ENCODE measurements around the gene IL4R. TPM values are rescaled to one million over a fixed set of nuclear protein-coding genes. Genes with fewer than 3 reads are reported as not detected.

IL4R gene
- total RNA-seq, 2 donors from 2014 or later: 30.7 to 89.2 TPM

GRCh38 chr16:27324851-27325301 is 11.1 kb downstream of the IL4R start:
- TF ChIP-seq POLR2A (IDR thresholded peaks at IDR 0.05) (no peak), POLR2AphosphoS5 (IDR thresholded peaks at IDR 0.05) (no peak)
- TF ChIP-seq, protein P1, sequence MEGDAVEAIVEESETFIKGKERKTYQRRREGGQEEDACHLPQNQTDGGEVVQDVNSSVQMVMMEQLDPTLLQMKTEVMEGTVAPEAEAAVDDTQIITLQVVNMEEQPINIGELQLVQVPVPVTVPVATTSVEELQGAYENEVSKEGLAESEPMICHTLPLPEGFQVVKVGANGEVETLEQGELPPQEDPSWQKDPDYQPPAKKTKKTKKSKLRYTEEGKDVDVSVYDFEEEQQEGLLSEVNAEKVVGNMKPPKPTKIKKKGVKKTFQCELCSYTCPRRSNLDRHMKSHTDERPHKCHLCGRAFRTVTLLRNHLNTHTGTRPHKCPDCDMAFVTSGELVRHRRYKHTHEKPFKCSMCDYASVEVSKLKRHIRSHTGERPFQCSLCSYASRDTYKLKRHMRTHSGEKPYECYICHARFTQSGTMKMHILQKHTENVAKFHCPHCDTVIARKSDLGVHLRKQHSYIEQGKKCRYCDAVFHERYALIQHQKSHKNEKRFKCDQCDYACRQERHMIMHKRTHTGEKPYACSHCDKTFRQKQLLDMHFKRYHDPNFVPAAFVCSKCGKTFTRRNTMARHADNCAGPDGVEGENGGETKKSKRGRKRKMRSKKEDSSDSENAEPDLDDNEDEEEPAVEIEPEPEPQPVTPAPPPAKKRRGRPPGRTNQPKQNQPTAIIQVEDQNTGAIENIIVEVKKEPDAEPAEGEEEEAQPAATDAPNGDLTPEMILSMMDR (IDR thresholded peaks at IDR 0.05): no peak
- H3K4me3 ChIP-seq: no peak overlapping the region
- intact Hi-C loops (cut with DNase I): no loop called here
- DNase-seq (ENCODE audit: low spot score): no peak
- H3K27ac ChIP-seq: peak overlapping the region; percentile 28 to 47
- H3K27me3 ChIP-seq (replicated peaks; ENCODE audit: insufficient read depth): no peaks in the 10 kb centered on the region
- H3K9me3 ChIP-seq: no peaks in the 10 kb centered on the region
- no peaks in the 10 kb centered on the region for H3K36me3 ChIP-seq
- 74% methylated on average over 12 of the region's 12 CpGs for WGBS
- H3K4me1 ChIP-seq (replicated peaks): peaks cover 7% of the 10 kb centered on the region

DNA sequence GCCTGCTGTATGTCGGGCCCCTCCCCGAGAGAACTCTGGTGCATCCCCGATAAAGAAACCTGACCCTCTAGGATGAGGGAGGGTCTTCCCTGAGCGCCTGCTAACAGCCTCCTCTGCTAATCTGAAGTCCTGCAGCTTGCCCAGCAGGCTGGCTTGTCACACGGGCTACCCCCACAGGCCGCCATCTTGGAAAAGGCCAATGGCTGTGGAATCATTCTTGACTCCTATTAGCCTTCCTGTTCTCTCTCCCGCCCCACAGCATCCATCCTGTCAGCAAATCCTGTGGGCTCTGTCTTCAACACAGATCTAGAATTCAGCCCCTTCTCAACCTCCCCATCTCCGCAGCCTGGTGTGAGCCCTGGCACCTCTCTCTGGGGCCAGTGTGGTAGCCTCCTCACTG is 12.0 kb downstream of the IL4R start:
- Histone ChIP-seq H3K27me3 (replicated peaks; ENCODE audit: insufficient read depth) (no peaks in the 10 kb centered on the region), H3K27ac (peak overlapping the region in 1 of 2 donors; percentile 80), H3K9me3 (no peaks in the 10 kb centered on the region), H3K36me3 (no peaks in the 10 kb centered on the region), H3K4me1 (replicated peaks) (peaks cover 7% of the 10 kb centered on the region), H3K4me3 (no peak overlapping the region)
- 90% methylated on average over 8 of the region's 8 CpGs for WGBS
- TF ChIP-seq, protein P1 (IDR thresholded peaks at IDR 0.05): no peak
- TF ChIP-seq POLR2A (IDR thresholded peaks at IDR 0.05) (no peak), POLR2AphosphoS5 (IDR thresholded peaks at IDR 0.05) (no peak)
- intact Hi-C loops (cut with DNase I): no loop called here
- DNase-seq (ENCODE audit: low spot score): no peak

DNA sequence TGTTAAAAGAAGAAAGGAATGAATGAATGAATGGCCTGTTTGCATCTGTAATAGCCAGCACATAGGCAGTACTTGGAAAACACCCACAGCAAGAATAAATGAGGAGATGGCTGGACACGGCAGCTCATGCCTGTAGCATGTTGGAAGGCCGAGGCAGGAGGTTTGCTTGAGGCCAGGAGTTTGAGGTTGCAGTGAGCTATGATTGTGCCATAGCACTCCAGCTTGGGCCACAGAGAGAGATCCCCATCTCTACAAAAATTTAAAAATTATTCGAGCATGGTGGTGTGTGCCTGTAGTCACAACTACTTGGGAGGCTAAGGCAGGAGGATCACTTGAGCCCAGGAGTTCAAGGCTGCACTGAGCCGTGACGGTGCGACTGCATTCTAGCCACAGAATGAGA is 12.5 kb downstream of the IL4R start:
- intact Hi-C loops (cut with DNase I): no loop called here
- peak overlapping the region; percentile 76 to 80 for H3K27ac ChIP-seq
- no peak for DNase-seq (ENCODE audit: low spot score)
- TF ChIP-seq, protein P1 (IDR thresholded peaks at IDR 0.05): no peak
- TF ChIP-seq POLR2A (IDR thresholded peaks at IDR 0.05) (no peak), POLR2AphosphoS5 (IDR thresholded peaks at IDR 0.05) (no peak)
- no peaks in the 10 kb centered on the region for H3K27me3 ChIP-seq (replicated peaks; ENCODE audit: insufficient read depth)
- H3K9me3 ChIP-seq: no peaks in the 10 kb centered on the region
- 92% methylated on average over 6 of the region's 6 CpGs for WGBS
- H3K4me1 ChIP-seq (replicated peaks): peaks cover 7% of the 10 kb centered on the region
- H3K36me3 ChIP-seq: no peaks in the 10 kb centered on the region
- H3K4me3 ChIP-seq: no peak overlapping the region

GRCh38 chr16:27326738-27327585 is 13.2 kb downstream of the IL4R start:
- intact Hi-C loops (cut with DNase I): no loop called here
- Histone ChIP-seq H3K9me3 (no peaks in the 10 kb centered on the region), H3K27ac (peak overlapping the region; percentile 76 to 80), H3K36me3 (no peaks in the 10 kb centered on the region), H3K4me3 (no peak overlapping the region), H3K4me1 (replicated peaks) (peaks cover 7% of the 10 kb centered on the region), H3K27me3 (replicated peaks; ENCODE audit: insufficient read depth) (no peaks in the 10 kb centered on the region)
- peak; percentile 68 for TF ChIP-seq POLR2AphosphoS5 (IDR thresholded peaks at IDR 0.05)
- TF ChIP-seq, protein P1 (IDR thresholded peaks at IDR 0.05): peak in 1 of 4 experiments; percentile 4
- no peak for TF ChIP-seq POLR2A (IDR thresholded peaks at IDR 0.05)
- peak; percentile 66 for DNase-seq (ENCODE audit: low spot score)
- WGBS: 13% methylated on average over 19 of the region's 19 CpGs

DNA sequence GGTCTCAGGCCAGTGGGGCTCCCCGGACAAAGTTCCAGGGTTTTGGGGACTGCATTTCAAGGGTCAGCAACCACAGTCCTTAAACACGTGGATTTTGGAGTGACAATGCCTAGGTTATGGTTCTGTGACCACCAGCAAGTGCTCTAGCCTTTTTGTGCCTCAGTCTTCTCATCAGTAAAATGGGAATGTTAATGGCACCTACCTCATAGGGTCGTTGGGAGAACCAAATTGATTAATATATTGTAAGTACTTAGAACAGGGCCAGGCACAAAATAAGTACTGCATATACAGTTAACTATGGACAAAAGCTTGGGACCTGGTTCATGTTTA is 13.8 kb downstream of the IL4R start:
- H3K4me3 ChIP-seq: no peak overlapping the region
- 59% methylated on average over 3 of the region's 3 CpGs for WGBS
- no peaks in the 10 kb centered on the region for H3K36me3 ChIP-seq
- no peaks in the 10 kb centered on the region for H3K9me3 ChIP-seq
- H3K27ac ChIP-seq: peak overlapping the region; percentile 76 to 80
- DNase-seq (ENCODE audit: low spot score): no peak
- peaks cover 7% of the 10 kb centered on the region for H3K4me1 ChIP-seq (replicated peaks)
- intact Hi-C loops (cut with DNase I): no loop called here
- H3K27me3 ChIP-seq (replicated peaks; ENCODE audit: insufficient read depth): no peaks in the 10 kb centered on the region
- TF ChIP-seq POLR2A (IDR thresholded peaks at IDR 0.05): no peak
- TF ChIP-seq POLR2AphosphoS5 (IDR thresholded peaks at IDR 0.05): no peak
- TF ChIP-seq, protein P1 (IDR thresholded peaks at IDR 0.05): no peak
